ENCODE measurements around the gene PAQR5.
"Not testable (repeated sequence)": the region's sequence is repeated elsewhere in the genome, so short reads cannot be mapped to it uniquely, and the experiment has no call there.

PAQR5 gene

DNA sequence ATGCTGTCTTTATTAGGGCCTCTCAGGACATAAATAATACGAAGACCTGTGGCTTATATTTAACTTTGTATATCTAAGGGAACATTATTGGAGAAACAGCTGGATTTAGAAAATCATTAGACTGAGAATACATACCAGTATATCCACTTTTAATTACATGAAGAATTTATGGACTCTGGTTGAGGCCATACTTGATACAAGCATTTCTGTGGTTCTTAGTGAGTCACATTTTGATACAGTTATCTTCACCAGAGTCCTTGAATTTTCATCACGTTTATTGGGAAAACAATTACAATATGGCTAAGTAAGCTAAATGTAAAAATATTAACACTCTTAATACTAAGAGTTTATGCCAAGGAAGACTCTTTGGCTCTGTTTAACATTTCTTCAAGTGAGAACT, 125.3 kb downstream of the PAQR5 start:
- DNase-seq (ENCODE audit: low read depth): peak; percentile 73

DNA sequence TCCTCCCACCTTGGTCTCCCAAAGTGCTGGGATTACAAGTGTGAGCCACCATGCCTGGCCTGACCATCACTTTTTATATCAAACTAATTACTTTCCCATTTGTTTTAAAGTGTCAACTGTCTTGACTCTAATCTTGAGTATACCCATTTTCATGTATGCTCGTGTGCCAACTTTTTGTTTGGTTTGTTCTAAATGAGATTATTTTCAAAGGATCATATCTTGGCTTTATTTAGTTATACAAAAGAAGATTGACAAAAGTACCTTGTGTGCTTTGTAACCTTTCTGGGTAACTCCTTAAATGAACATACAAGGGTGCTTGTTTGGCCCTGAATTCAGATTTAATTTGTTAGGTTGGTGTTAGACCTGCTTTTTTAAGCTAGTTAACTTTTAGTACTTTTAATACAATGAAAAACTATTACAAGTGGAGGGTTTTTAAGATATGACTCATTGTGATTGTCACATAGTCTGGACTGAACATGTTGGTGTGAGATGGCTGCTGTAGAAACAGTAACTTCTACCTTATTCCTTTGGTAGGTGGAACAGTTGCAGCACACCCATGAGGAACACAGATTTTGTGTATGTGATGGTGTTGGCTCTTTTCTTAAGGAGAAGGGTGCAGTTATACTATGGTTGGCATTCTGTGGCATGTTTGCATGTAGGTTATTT, 126.2 kb downstream of the PAQR5 start:
- DNase-seq (ENCODE audit: low read depth): peak; percentile 45

DNA sequence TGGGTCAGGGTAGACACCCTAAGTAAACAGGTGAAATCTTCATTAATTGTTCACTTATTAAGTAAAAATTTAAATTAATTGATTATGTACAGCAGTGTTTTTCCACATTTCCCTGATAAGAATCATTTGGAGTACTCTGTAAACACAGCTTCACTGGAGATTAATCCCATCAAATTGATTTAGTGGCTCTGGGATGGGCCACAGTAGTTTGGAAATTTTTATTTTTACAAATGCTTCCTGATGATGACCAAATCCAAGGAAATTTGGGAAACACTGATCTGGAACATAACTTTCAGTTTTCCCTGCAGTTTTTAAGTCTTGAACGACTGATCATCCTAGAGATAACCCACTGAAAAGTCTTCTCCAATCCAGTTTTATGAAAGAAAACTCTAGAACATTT, 135.1 kb downstream of the PAQR5 start:
- no peak for DNase-seq (ENCODE audit: low read depth)

DNA sequence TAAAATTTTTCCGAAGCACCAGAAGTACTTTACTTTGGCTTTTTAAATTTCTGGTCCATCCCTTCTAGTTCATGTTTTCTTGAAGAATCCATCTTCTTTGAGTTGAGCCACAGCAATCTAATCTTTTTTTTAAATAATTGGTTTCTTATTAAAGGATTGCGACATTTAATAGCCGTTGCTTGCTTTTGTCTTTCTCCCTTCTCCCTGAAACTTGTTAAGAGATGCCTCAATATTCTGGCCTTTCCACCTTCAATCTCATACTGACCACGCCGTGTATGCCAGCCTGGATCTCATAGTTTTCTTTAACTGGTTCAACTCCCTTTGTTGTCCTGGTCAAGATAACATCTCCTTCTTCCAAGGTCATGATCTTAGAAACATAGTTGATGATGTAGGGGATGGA, 135.5 kb downstream of the PAQR5 start:
- DNase-seq (ENCODE audit: low read depth): peak; percentile 58

DNA sequence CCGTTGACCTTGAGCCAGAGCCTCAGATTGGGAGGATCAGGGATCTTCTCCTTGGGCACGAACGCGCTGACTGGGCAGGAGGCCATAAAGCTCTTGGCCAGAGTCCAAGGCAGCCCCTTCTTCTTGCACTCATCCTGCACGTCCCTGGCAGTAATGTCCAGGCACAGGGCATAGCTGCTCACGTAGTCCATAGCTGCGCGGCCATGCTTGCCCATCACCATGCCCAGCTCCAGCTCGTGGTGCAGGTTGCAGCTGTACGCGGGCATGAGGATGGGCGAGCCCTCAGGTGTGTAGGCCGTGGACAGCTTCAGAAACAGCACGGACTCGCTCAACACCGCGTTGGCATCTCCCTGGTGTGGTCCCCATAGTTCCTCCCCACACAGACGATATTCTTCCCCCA, 136.0 kb downstream of the PAQR5 start:
- DNase-seq (ENCODE audit: low read depth): no peak

DNA sequence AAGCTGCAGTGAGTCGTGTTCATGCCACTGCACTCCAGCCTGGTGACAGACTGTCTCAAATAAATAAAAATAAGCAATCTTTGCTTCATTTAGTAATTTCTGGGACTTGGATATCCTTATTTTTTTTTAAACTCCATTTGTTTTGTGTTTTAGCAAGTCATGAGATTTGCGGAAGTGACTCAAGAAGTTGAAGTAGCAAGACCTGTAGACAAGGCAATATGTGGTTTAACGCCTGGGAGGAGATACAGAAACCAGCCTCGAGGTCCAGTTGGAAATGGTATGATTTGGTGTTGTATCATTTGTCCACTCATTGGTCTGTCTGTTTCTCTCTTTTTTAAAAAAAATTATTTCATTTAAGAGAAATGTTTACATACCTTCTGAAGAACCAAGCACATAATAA, 137.3 kb downstream of the PAQR5 start:
- no peak for DNase-seq (ENCODE audit: low read depth)

DNA sequence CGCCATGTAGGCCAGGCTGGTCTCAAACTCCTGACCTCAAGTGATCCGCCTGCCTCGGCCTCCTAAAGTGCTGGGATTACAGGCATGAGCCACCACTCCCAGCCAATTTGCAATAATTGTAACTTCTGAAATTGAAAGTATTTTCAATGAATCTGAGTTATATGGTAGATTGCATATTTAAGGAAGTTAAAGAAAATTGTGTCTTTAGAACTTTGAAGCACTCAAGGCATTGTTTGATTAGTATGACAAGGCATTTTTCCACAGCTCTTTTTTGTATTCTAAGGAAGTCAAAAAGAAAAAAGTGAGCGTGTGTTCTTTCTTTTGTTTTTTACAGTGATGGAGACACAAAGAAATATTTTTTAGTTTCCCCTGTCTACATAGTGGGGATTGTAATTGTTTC, 138.2 kb downstream of the PAQR5 start:
- DNase-seq (ENCODE audit: low read depth): no peak

DNA sequence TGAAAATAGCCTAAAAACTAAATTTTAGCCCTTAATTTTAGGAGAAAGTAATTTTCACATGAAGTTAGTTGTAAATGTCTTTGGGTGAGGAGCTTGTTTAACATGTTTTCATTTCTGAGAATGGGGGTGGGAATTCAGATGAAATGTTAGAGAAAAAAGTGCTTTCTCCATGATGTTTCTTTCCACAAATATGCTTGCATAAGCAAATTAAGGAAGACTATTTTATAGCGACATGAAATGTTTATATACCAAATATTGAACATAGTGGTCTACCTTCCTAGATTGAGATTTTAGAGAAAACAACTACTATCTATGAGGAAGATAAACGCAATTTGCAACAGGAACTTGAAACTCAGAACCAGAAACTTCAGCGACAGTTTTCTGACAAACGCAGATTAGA, 140.9 kb downstream of the PAQR5 start:
- DNase-seq (ENCODE audit: low read depth): no peak

DNA sequence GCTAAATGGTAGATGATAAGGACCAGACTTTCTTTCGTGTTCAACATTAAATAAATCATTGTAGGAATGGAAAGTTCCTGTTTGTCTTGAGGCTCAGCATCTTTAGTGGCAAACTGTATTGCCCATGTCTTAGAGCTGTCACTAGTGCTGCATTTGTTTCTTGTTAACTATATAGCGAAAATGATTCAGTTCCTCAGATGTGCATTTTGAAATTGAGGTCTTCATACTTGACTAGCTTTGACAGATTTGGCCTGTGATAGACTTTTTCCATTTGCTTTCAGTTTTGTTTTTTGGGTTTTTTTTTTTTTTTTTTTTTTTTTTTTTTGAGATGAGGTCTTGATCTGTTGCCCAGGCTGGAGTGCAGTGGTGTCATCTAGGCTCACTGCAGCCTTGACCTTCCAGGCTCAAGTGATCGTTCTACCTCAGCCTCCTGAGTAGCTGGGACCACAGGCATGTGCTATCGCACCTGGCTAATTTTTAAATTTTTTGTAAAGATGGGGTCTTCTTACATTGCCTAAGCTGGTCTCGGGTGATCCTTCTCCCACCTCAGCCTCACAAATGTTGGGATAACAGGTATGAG, 144.4 kb downstream of the PAQR5 start:
- no peak for DNase-seq (ENCODE audit: low read depth)

DNA sequence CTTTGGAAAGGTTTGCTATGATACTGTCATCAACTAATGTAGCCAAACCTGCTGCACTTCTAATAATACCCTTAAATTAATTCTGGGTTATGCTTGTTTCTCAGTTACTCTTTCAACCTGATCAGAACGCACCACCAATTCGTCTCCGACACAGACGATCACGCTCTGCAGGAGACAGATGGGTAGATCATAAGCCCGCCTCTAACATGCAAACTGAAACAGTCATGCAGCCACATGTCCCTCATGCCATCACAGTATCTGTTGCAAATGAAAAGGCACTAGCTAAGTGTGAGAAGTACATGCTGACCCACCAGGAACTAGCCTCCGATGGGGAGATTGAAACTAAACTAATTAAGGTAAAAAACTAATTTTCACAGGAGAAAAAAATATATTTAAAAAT, 146.0 kb downstream of the PAQR5 start:
- DNase-seq (ENCODE audit: low read depth): no peak

DNA sequence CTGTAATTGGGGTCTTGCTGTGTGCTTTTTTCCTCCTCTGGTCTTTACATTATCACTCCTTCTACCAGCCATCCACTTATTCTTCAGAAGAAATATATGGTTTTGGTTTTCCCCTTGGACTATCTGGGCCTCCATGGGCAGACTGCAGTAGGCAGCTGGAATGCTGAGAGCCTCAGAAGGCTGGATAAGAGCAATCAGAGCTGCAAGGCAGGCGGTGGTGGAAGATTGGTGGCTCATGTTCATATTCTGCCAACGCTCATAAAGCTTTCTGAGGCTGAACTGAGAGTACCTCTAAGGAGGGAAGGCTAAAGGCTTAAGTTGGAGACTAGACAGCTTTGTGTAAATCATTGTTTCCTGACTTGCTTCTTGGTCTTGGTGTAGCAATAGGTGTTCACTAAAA, 148.2 kb downstream of the PAQR5 start:
- no peak for DNase-seq (ENCODE audit: low read depth)

DNA sequence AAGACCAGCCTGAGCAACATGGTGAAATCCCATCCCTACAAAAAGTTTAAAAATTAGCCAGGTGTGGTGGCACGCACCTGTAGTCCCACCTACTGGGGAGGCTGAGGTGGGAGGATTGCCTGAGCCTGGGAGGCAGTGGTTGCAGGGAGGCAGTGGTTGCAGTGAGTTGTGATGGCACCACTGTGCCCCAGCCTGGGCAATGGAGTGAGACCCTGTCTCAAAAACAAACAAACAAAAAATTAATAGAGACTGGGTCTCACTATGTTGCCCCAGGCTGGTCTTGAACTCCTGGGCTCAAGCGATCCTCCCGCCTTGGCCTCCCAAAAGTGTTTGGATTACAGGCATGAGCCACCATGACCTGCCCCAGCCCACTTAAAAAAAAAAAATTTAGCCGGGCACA, 151.5 kb downstream of the PAQR5 start:
- not testable (repeated sequence) for DNase-seq (ENCODE audit: low read depth)

DNA sequence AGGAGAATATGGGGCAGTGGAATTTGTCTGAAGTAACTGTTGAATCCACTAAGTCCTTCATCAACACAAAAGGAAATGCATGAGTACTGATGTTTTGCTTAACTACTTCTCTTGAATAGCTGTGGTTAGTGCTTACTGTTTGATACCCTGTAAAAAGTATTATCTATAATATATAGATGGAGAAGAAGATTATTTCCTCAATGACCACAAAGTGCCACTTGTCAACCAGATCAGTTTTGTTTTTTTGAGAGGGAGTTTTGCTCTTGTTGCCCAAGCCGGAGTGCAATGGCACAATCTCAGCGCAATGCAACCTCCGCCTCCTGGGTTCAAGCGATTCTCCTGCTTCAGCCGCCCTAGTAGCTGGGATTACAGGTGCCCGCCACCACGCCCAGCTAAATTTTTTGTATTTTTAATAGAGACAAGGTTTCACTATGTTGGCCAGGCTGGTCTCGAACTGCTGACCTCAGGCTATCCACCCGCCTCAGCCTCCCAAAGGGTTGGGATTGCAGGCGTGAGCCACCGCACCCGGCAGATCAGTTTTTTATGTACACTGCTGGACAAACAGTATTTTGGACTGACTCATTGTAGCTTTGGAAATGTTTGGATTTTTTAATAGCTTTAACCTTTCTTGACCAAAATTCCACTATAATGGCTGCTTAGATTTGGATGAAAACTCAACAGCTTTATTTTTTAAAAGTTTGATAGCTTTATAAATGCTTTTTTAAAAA, 152.4 kb downstream of the PAQR5 start:
- DNase-seq (ENCODE audit: low read depth): peak; percentile 61

DNA sequence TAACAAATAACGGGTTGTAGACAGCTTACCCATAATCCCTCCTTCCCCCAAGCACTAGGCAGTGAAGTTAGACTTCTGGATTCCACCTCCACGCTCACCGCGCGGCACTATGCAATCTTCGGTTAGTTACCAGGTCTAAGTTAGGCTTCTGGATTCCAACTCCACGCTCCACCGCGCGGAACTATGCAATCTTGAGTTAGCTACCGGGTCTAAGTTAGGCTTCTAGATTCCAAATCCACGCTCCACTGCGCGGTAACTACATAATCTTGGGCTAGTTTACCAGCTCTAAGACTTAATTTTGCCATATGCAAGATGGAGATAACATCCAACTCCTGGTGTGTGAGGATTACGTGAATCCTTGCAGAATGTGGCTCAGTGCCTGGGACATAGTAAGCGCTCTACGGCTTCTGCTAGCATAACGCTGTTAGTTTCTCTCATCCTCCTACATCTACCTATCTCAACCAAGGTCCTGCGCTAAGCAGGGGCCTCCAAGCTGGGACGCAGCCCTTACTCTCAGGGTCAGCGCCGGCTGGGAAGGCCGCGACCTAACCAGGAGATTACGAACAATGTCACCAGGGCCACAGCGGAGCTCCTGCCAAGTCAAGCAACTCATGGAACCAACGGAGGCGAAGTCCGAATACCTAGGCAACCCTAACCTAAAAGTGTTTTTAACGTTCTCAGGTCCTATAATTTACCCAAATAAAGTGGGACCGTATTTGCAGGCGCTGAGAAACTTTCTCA, 153.4 kb downstream of the PAQR5 start:
- peak; percentile 59 for DNase-seq (ENCODE audit: low read depth)

DNA sequence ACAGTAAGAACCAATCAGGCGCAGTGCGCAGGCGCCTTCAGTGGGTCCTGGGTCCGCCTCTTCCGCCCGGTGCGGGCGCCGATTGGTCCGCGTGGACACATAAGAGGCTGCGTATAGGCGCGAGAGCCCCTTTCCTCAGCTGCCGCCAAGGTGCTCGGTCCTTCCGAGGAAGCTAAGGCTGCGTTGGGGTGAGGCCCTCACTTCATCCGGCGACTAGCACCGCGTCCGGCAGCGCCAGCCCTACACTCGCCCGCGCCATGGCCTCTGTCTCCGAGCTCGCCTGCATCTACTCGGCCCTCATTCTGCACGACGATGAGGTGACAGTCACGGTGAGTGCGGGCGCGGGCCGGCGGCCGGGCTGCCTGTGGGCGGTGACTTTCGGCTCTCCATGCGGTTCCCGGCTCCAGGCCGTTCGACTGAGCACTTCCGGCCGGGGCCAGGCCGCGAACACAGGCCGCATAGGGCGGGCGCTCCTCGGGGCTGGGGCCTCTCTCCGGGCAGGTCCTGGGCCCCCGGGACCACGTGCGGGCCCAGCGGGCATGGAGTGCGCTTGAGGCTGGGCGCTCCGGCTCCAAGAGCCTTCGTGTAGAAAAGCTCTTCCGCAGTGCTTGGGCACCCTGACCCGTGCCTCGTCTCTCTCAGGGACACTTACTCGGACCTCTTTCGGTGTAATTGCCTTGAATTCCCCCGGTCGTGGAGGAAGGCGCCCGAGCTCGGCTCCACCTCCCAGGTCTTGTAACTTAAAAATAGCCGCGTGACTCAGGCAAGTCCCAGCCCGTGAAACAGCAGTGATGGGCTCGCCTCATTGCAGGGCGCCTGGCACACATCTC, 154.2 kb downstream of the PAQR5 start, which contains the start of gene RPLP1:
TSS of gene RPLP1 (plus strand) at position 127 of the 830 bp plus-strand sequence. CDS start at position 258, 131 bp downstream.
- peak; percentile 95 for DNase-seq (ENCODE audit: low read depth)

DNA sequence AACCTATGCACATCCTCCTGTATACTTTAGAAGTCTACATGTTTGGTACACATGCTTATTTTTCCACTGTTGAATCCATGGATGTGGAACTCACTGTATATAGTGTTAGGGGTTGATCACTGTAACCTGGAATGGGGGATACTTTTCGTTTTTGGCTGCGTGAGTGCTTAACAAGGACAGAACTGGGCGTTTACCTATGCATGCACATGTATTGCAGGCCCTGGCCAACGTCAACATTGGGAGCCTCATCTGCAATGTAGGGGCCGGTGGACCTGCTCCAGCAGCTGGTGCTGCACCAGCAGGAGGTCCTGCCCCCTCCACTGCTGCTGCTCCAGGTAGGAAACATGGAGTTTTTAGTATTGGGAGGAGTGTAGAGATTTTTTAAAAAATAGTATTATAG, 156.2 kb downstream of the PAQR5 start:
- DNase-seq (ENCODE audit: low read depth): no peak

DNA sequence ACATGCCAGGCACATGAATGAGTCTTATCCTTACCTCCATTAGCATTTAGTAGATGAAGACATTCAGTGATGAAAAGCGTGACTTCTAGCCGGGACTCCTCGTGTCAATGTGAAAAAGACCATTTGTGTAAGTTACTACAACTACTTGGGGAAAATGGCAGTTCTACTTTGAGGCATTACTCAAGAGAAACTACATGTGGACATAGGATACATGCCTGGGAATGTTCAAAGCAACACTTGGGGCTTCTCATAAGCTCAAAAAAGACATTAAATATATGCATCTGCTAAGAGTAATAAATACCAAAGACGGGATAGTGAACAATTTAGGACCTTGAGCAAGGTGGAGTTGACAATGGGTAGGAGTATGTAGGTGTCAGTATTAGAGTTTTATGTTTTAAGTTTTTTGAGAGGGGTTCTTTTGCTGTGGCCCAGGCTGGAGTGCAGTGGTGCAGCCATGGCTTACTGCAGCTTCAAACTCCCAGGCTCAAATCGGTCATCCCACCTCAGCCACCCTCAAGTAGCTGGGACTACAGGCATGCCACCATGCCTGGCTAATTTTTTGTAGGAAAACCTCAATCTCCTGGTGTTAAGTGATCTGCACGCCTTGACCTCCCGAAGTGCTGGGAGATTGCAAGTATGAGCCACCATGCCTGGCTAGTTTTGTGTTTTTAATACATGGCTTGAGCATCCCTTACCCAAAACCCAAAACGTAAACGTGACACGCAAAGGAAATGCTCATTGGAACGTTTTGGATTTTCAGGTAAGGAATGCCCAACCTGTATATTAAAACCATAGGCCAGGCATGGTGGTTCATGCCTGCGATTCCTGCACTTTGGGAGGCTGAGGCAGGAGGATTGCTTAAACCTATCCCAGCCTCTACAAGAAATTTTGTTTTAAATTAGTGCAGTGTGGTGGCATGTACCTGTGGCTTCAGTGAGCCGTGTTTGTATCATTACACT, 157.8 kb downstream of the PAQR5 start:
- no peak for DNase-seq (ENCODE audit: low read depth)
